GM20431 (cell line): ENCODE results near the gene STK32B.
"Not testable (repeated sequence)": the region's sequence is repeated elsewhere in the genome, so short reads cannot be mapped to it uniquely, and the experiment has no call there.

ENCODE experiments used
- in situ Hi-C: fragments of 300-500 bp; cut with MseI, MboI; formaldehyde crosslinking; loops from one replicate; pipeline ENCODE4 v1.15.0; 2020; ENCODE audit warnings: low sequenced_read_pairs; ENCODE audit not compliant: unreplicated experiment

The STK32B gene

GRCh38 chr4:5409972-5410618 is 358.8 kb downstream of the STK32B start:
- in situ Hi-C loops, result no loop called here

- in situ Hi-C loops, result no loop called here
Measured at GRCh38 chr4:5412296-5412695, 361.0 kb downstream of the STK32B start.

GRCh38 chr4:5412751-5413150 is 361.5 kb downstream of the STK32B start:
- in situ Hi-C loops, result no loop called here

- in situ Hi-C loops, result no loop called here
Measured at GRCh38 chr4:5416637-5417036, 365.4 kb downstream of the STK32B start.

GRCh38 chr4:5420266-5420665 is 369.0 kb downstream of the STK32B start:
- in situ Hi-C loops, result no loop called here

GRCh38 chr4:5421416-5421815 is 370.1 kb downstream of the STK32B start:
- in situ Hi-C loops, result no loop called here

GRCh38 chr4:5422195-5422594 is 370.9 kb downstream of the STK32B start:
- in situ Hi-C loops, result no loop called here

GRCh38 chr4:5423670-5424069 is 372.4 kb downstream of the STK32B start:
- in situ Hi-C loops, result no loop called here

GRCh38 chr4:5424211-5424610 is 372.9 kb downstream of the STK32B start:
- in situ Hi-C loops, result no loop called here

- in situ Hi-C loops, result no loop called here
Measured at GRCh38 chr4:5424901-5425300, 373.6 kb downstream of the STK32B start.

- in situ Hi-C loops, result no loop called here
Measured at GRCh38 chr4:5429747-5430146, 378.5 kb downstream of the STK32B start.

- in situ Hi-C loops, result no loop called here
Measured at GRCh38 chr4:5433196-5433595, 381.9 kb downstream of the STK32B start.

- in situ Hi-C loops, result no loop called here
Measured at GRCh38 chr4:5435201-5435600, 383.9 kb downstream of the STK32B start.

GRCh38 chr4:5435823-5436222 is 384.5 kb downstream of the STK32B start:
- in situ Hi-C loops, result no loop called here

GRCh38 chr4:5443976-5444802 is 392.9 kb downstream of the STK32B start:
- in situ Hi-C loops, result not testable (repeated sequence)

GRCh38 chr4:5444918-5445517 is 393.7 kb downstream of the STK32B start:
- in situ Hi-C loops, result no loop called here

GRCh38 chr4:5446595-5447226 is 395.4 kb downstream of the STK32B start:
- in situ Hi-C loops, result no loop called here

- in situ Hi-C loops, result no loop called here
Measured at GRCh38 chr4:5447755-5448154, 396.5 kb downstream of the STK32B start.

- in situ Hi-C loops, result no loop called here
Measured at GRCh38 chr4:5448221-5448620, 396.9 kb downstream of the STK32B start.

GRCh38 chr4:5451243-5451642 is 400.0 kb downstream of the STK32B start:
- in situ Hi-C loops, result no loop called here

GRCh38 chr4:5452156-5452555 is 400.9 kb downstream of the STK32B start:
- in situ Hi-C loops, result no loop called here
